Stimulated activated naive CD4-positive, alpha-beta T cell treated with Interleukin-2 at 50 U/mL for 16 hours (primary cell): ENCODE data around the gene TYW3.

ENCODE experiments used
- DNase-seq: peaks from one replicate; lab custom pipeline; 2025; lab: John Stamatoyannopoulos, UW

TYW3 gene

GRCh38 chr1:74791491-74791890 is 58.5 kb downstream of the TYW3 start:
- no peak for DNase-seq

GRCh38 chr1:74799119-74799657 is 66.2 kb downstream of the TYW3 start:
- DNase-seq: no peak

DNA sequence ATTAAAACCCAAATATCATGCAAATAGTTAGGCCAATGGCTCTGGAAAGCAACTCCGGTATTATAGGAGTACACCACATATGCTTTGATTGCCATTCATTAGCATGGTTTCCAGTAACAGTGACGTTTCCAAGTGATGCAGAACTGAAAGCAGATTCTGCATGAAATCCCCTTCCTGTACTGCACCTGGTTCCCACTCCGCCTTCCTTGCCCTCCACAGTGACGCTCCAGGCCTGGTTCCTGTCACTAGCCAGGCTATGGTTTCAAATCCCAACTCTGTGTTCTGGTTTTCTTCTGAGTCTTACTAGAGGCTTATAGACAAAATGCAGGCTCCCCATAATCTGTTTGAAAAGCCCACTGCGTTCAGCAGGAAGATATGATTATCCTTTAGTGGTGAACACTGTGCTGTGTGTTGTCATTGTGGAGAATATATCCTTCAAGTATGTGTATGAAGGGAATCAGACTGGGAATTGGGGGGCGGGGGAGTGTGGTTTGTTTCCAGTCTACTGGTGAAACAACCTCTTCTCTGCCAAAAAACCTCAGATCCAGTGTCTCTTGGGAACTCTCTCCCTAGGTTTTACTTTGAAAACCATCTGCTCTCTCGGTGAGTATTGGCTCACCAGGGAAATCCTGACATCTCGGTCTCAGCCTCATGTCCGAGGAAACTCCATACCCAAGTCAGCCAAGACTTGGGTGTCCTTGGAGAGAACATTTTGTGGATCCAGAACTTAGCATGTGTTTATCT is 78.7 kb downstream of the TYW3 start:
- no peak for DNase-seq

GRCh38 chr1:74812180-74812541 is 79.2 kb downstream of the TYW3 start:
- DNase-seq: no peak
